ENCODE results near the gene MSI2. TPM values are rescaled to one million over a fixed set of nuclear protein-coding genes. Genes with fewer than 3 reads are reported as not detected.
"Not testable (repeated sequence)": the region's sequence is repeated elsewhere in the genome, so short reads cannot be mapped to it uniquely, and the experiment has no call there.

MSI2 gene
- total RNA-seq, 1 donor: 23.2 TPM

- H2AFZ ChIP-seq (ENCODE audit: low read length): no peak overlapping the region
- H3K36me3 ChIP-seq (ENCODE audit: insufficient read depth, low read length): no peaks in the 10 kb centered on the region
- H3K4me1 ChIP-seq (ENCODE audit: insufficient read depth, low read length): no peaks in the 10 kb centered on the region
- H3K9me3 ChIP-seq (ENCODE audit: low read depth, low read length): no peaks in the 10 kb centered on the region
- H3K79me2 ChIP-seq (ENCODE audit: insufficient read depth, low read length): no peaks in the 10 kb centered on the region
- no peak overlapping the region for H3K4me3 ChIP-seq (ENCODE audit: insufficient read depth, low read length)
- no peak for DNase-seq (ENCODE audit: insufficient read length, low spot score, missing footprints)
- no peak overlapping the region for H3K27ac ChIP-seq (ENCODE audit: low read depth, low read length)
- no peaks in the 10 kb centered on the region for H4K20me1 ChIP-seq (ENCODE audit: insufficient read depth, low read length)
- H3K27me3 ChIP-seq (ENCODE audit: insufficient read depth, low read length): no peaks in the 10 kb centered on the region
- no peak for TF ChIP-seq CTCF (IDR thresholded peaks at IDR 0.05; ENCODE audit: extremely low read depth, low read depth, low read length)
- H3K4me2 ChIP-seq (ENCODE audit: insufficient read depth, low read length): no peak overlapping the region
These were observed 39.9 kb downstream of the MSI2 start for GRCh38 chr17:57296231-57296630.

DNA sequence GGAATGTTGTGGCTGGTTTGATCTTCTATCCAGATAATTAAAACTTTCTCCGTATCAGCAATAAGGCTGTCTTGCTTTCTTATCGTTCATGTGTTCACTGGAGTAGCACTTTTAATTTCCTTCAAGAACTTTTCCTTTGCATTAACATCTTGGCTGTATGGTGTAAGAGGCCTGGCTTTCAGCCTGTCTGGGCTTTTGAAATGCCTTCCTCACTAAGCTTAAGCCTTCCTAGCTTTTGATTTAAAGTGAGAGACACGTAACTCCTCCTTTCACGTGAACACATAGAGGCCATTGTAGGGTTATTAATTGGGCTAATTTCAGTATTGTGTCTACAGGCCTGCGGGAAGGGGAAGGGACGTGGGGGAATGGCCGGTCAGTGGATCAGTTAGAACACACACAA is 42.9 kb downstream of the MSI2 start:
- Histone ChIP-seq H2AFZ (ENCODE audit: low read length) (no peak overlapping the region), H3K4me1 (ENCODE audit: insufficient read depth, low read length) (no peaks in the 10 kb centered on the region), H3K4me3 (ENCODE audit: insufficient read depth, low read length) (no peak overlapping the region), H4K20me1 (ENCODE audit: insufficient read depth, low read length) (no peaks in the 10 kb centered on the region), H3K36me3 (ENCODE audit: insufficient read depth, low read length) (no peaks in the 10 kb centered on the region), H3K27ac (ENCODE audit: low read depth, low read length) (no peak overlapping the region), H3K9me3 (ENCODE audit: low read depth, low read length) (no peaks in the 10 kb centered on the region), H3K4me2 (ENCODE audit: insufficient read depth, low read length) (no peak overlapping the region), H3K79me2 (ENCODE audit: insufficient read depth, low read length) (no peaks in the 10 kb centered on the region), H3K27me3 (ENCODE audit: insufficient read depth, low read length) (no peaks in the 10 kb centered on the region)
- no peak for TF ChIP-seq CTCF (IDR thresholded peaks at IDR 0.05; ENCODE audit: extremely low read depth, low read depth, low read length)
- no peak for DNase-seq (ENCODE audit: insufficient read length, low spot score, missing footprints)

DNA sequence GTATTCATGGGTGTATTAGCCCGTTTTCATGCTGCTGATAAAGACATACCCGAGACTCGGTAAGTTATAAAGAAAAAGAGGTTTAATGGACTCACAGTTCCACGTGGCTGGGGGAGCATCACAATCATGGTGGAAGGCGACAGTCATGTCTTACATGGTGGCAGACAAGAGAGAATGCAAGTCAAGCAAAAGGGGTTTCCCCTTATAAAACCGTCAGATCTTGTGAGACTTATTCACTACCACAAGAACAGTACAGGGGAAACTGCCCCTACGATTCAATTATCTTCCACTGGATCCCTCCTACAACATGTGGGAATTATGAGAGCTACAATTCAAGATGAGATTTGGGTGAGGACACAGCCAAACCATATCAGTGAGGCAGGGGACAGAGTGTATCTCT is 44.3 kb downstream of the MSI2 start:
- H3K79me2 ChIP-seq (ENCODE audit: insufficient read depth, low read length); DNase-seq (ENCODE audit: insufficient read length, low spot score, missing footprints); H3K4me1 ChIP-seq (ENCODE audit: insufficient read depth, low read length); H4K20me1 ChIP-seq (ENCODE audit: insufficient read depth, low read length); H3K27ac ChIP-seq (ENCODE audit: low read depth, low read length); H2AFZ ChIP-seq (ENCODE audit: low read length); H3K27me3 ChIP-seq (ENCODE audit: insufficient read depth, low read length); H3K9me3 ChIP-seq (ENCODE audit: low read depth, low read length); H3K4me2 ChIP-seq (ENCODE audit: insufficient read depth, low read length); H3K4me3 ChIP-seq (ENCODE audit: insufficient read depth, low read length); H3K36me3 ChIP-seq (ENCODE audit: insufficient read depth, low read length): not testable (repeated sequence)

DNA sequence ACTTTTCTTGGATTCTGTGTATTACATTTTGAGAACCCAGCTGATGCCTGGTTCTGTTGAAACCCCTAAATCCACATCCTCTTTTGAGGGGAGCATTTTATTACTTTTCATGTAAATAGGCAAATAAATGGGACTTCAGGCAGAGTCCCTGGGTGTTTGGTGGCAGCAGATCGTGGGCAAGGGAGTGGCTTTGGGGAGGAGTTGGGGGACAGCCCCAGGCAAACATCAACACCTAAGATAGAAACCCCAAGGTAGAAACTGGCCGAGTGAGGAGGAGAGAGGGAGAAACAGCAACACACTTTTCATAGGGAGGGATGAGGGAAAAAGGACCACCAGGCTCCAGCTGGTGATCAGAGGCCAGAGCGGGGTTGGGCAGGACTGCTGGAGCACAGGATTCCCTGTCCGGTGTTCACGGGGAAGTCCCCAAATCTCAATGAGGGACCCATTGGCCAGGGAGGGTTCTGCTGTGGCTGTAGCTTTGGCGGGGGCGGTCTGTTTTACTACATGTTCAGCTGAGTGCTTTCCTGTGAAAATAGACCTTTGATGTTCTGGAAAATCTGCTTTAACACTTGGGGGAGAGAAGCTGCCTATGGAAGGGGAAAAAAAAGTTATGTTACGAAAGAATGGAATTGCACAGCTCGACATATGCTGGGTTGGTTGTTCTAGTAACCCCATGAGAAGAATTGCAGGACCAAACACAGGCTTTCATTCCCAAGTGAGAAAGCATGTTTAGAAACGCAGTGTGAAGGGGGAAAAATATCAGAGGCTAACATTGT is 46.6 kb downstream of the MSI2 start:
- no peaks in the 10 kb centered on the region for H3K27me3 ChIP-seq (ENCODE audit: insufficient read depth, low read length)
- no peaks in the 10 kb centered on the region for H4K20me1 ChIP-seq (ENCODE audit: insufficient read depth, low read length)
- H3K79me2 ChIP-seq (ENCODE audit: insufficient read depth, low read length): no peaks in the 10 kb centered on the region
- no peak overlapping the region for H2AFZ ChIP-seq (ENCODE audit: low read length)
- H3K36me3 ChIP-seq (ENCODE audit: insufficient read depth, low read length): no peaks in the 10 kb centered on the region
- no peak for DNase-seq (ENCODE audit: insufficient read length, low spot score, missing footprints)
- no peaks in the 10 kb centered on the region for H3K4me1 ChIP-seq (ENCODE audit: insufficient read depth, low read length)
- H3K27ac ChIP-seq (ENCODE audit: low read depth, low read length): no peak overlapping the region
- no peaks in the 10 kb centered on the region for H3K9me3 ChIP-seq (ENCODE audit: low read depth, low read length)
- H3K4me3 ChIP-seq (ENCODE audit: insufficient read depth, low read length): no peak overlapping the region
- TF ChIP-seq CTCF (IDR thresholded peaks at IDR 0.05; ENCODE audit: extremely low read depth, low read depth, low read length): no peak
- no peak overlapping the region for H3K4me2 ChIP-seq (ENCODE audit: insufficient read depth, low read length)
